ENCODE data around the gene SYNPR.

- TF ChIP-seq, protein P1, sequence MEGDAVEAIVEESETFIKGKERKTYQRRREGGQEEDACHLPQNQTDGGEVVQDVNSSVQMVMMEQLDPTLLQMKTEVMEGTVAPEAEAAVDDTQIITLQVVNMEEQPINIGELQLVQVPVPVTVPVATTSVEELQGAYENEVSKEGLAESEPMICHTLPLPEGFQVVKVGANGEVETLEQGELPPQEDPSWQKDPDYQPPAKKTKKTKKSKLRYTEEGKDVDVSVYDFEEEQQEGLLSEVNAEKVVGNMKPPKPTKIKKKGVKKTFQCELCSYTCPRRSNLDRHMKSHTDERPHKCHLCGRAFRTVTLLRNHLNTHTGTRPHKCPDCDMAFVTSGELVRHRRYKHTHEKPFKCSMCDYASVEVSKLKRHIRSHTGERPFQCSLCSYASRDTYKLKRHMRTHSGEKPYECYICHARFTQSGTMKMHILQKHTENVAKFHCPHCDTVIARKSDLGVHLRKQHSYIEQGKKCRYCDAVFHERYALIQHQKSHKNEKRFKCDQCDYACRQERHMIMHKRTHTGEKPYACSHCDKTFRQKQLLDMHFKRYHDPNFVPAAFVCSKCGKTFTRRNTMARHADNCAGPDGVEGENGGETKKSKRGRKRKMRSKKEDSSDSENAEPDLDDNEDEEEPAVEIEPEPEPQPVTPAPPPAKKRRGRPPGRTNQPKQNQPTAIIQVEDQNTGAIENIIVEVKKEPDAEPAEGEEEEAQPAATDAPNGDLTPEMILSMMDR (IDR thresholded peaks at IDR 0.05) = no peak
- TF ChIP-seq POLR2A (IDR thresholded peaks at IDR 0.05) (no peak), POLR2AphosphoS5 (IDR thresholded peaks at IDR 0.05) (no peak)
These were observed 189.3 kb downstream of the SYNPR start for GRCh38 chr3:63467392-63467791.
